ENCODE results near the gene ERICH6.

- TF ChIP-seq POLR2A (IDR thresholded peaks at IDR 0.05), result no peak
- no peak for TF ChIP-seq CTCF (IDR thresholded peaks at IDR 0.05)
These were observed 89.8 kb downstream of the ERICH6 start for GRCh38 chr3:150613709-150614480.

All from testis (tissue), 2 donors.